Stimulated activated CD4-positive, alpha-beta T cell treated with anti-CD3 and anti-CD28 coated beads, Interleukin-4, amount 100 ng/mL, for 24 hours (primary cell): ENCODE data around the gene ATP4B.
"Not testable (repeated sequence)": the region's sequence is repeated elsewhere in the genome, so short reads cannot be mapped to it uniquely, and the experiment has no call there.

Experiments used
- DNase-seq: peaks from one replicate; pipeline ENCODE4 v3.0.0-alpha.2; 2020

The ATP4B gene

DNA sequence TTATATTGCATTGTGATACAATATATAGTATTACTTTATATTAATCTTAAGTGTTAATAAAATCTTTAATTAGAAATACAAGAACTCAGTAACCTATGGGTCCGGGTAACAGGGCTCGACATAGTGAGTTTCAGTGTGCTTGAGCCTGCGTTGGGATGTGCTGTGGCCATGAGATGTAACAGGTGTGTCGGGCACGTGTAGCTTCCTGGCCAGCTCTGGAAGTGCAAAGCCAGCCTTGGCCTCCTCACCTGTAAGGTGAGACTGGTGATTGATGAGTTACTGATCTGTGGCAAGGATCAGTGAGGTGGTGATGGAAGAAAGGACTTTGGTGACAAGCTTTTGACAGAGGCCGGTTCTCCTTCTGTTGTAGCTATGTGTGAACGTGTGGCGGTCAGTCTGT, 19.2 kb downstream of the ATP4B start:
- no peak for DNase-seq

DNA sequence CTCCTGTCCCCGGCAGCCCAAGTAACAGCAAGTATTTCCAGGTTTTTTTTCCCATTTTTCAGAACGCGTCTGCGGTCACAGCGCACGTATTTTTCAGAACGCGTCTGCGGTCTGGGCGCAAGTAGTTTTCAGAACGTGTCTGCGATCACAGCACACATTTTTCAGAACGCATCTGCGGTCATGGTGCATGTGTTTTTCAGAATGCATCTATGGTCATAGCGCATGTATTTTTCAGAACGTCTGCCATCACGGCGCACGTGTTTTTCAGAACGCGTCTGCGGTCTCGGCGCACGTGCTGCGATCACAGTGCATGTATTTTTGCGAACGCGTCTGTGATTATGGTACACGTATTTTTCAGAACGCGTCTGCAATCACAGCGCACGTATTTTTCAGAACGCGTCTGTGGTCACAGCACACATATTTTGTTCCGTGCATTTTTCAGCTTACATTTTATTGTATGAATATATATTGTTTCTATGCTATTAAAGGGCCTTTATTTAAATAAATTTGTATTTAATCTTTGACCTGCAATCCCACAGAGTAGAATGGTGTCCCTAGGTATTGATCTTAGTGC, 19.7 kb downstream of the ATP4B start:
- no peak for DNase-seq

DNA sequence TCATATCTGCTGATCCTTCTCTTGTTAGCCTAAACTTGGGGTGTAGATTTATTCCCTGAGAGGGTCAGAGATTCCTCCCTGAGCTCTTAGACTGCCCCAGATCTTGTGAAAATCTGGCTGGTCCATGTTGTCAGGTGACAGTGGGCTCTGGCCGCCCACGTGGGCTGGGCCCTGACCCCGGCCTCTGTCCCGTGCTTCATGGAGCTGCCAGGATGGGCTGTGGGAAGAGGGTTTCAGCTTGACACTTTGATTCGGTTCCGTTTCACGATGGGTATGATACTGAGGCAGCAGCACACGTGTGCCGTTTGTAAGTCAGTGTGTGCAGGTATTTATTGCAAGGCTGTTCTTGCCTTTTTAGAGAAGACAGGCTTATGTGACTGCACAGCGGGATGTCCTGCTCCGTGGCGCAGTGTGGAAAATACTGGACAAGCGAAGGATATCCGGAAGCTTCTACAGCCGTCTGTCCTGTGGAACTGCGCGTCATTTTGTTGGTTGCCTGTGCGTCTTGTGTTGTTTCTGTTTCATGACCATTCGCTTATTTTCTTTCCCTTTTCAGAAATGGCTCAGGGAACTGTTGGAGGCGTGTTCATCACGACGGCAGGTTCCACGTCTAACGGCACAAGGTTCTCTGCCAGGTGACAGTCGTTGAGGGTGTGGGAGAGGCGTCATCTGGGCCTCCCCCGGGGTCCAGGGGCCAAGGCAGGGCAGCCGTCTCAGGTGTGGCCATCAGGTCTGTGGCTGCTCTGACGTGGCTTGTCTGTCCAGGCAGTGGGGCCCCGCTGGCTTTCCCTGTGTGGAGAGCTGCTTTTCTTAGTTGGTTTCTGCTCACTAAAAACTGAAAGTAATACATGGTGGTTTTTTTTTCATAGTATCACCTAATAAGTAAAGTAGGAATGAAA, 20.5 kb downstream of the ATP4B start:
- no peak for DNase-seq

DNA sequence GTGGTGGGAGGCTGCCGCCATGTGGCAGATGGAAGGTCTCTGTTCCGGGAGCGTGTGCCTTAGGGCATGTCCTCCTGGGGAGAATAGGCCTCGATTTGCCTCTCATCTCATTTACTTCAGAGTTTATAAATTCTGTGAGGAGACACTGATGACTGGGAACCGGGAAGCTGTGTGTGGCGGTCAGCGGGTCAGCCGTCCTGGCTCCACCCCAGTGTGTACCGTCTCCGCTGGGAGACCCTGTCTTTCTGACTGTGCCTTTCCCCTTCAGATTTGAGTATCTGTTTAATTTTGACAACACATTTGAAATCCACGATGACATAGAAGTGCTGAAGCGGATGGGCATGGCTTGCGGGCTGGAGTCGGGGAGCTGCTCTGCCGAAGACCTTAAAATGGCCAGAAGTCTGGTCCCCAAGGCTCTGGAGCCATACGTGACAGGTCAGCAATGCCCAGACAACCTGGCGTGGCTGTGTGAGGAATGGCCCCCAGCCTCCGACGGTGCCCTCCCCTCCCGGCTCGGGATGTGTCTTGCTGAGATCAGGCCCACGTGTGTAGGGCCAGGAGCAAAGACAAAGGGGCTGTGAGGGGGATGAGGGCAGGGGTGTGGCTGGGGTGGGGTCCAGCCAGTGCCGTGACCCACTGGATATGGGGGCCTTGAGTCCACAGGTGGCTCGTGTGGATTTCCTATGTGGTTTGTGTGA, 21.6 kb downstream of the ATP4B start:
- DNase-seq = no peak

DNA sequence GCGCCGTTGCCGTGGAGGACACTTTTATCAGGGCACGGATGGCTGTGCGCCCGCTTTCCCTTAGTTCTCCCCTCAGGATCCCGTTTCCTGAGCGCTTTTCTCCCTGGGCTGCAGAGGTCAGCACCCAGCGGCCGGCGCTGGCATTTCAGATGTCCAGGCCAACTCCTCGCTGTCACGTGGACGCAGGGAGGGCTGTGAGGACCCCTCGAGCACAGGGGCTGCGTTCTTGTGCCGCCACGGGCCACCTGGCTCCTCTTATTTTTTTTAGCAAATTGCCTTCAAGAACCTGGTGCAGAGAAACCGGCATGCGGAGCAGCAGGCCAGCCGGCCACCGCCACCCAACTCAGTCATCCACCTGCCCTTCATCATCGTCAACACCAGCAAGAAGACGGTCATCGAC, 22.3 kb downstream of the ATP4B start:
- no peak for DNase-seq

DNA sequence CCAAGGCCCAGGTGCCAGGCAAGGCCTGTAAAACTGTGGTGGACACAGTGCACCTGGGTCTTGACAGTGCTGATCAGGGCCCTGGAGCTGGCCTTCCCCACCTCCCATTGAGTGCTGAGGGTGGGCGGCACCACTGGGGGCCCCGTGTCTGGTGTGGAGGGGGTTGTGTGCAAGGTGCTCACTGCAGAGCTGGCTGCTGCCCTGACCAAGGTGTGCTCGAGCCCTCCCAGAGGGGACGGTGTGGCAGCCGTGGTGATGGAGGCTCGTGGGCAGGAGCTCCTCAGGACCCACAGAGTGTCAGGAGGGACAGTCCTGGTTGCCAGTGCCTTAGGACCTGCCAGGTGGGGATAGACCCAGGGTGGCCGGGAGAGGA, 23.0 kb downstream of the ATP4B start:
- DNase-seq = no peak

DNA sequence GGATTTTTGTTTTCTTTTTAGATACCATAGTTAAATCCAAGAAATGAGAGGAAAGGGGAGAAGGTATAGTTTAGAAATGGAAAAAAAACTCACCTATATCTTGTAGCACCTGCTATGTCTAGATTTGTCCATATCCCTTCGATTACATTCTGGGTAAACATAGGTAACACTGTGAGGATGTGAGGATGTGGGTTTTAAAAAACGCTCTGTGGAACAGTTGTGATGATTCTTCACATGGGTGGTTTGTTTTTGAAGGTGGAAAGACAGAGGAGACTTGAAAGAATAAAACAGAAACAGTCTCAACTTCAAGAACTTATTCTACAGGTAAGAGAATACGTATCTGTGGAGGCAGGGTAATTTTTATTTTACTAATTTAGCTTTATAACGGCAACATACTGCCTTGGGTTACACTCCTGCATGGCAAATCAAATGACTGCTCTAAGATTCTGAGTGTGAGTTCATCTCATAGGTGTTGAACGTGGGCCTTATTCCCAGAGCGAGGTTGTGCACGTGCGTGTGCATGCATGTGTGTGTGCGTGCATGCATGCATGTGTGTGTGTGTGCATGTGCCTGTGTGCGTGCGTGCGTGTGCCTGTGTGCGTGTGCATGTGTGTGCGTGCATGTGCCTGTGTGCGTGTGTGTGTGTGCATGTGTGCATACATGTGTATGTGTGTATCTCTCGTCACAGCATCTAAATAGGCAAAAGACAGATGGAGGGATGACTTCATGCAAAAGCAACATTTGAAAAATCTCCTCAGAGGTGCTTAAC, 23.5 kb downstream of the ATP4B start:
- DNase-seq = no peak

DNA sequence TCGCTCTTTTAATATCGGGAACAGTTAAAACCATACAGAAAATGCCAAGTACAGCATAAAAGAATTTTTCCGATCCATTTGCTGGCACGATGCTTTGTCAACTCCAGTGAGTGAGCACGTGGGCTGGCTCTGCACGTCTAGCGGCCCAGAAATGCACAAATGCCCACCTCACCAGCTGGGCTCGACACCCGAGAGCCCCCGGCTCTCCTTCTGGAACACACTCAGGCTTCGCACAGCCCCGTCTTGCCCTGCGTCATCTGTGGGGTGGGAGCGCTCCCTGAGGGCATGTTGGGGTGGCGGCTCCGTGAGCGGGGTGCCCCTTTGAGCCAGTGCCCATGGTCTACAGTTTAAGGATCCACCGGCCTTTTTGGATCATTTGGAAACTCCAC, 24.5 kb downstream of the ATP4B start:
- no peak for DNase-seq

DNA sequence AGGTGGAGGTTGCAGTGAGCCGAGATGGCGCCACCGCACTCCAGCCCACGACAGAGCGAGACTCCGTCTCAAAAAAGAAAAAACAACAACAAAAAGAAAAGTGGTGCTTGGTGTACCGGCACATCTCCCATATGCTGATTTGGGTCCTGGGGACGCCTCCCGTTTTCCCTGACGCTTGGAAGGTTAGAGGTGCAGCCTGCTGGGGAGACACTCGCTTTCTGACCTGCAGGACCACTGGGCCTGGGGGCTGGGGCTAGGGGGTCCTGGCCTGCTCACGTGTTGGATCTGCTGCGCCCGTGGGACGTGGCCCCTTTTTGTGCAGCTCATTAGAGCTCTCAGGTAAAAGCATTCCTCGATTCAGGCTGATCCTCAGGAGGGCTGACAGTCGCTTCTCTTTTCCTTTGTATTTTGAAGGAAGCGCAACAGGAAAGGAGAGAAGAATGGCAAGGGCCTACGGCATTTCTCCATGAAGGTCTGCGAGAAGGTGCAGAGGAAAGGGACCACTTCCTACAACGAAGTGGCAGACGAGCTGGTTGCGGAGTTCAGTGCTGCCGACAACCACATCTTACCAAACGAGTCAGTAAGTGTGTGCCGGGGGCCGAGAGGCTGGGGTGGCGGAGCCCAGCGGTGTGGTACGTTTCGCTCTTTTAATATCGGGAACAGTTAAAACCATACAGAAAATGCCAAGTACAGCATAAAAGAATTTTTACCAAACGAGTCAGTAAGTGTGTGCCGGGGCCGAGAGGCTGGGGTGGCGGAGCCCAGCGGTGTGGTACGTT, 25.1 kb downstream of the ATP4B start:
- DNase-seq = no peak

DNA sequence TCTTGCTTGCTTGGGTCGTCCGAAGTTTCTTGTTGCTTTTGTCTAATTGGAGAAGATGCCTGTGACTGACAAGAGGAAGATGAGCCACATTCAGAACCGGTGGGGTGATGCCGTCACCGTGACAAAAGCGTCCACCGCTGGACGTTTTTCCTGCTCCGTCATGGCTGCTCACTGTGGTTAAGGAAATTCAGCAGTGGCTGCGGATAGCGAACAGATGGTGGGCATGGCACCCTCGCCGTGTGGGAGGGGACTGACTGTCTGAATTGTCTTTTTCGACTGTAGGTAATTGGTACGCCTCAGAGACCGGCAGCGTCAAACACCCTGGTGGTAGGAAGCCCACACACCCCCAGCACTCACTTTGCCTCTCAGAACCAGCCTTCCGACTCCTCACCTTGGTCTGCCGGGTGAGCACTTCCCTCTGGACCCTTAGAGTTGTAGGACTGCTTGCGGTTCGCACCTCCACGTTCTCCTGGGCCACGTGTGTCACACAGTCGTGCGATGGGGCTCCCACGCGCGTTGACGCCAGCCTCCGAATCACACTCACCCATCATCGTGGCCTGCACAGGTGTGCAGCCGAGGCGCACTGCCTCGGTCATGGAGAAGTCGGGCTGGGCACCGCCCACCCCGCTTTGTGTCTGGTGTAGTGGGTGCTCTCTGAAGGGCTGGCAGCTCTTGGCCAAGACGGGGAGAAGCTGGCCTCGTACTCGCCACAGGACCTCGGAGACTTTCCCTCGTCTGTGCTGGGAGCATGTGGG, 26.5 kb downstream of the ATP4B start:
- no peak for DNase-seq

DNA sequence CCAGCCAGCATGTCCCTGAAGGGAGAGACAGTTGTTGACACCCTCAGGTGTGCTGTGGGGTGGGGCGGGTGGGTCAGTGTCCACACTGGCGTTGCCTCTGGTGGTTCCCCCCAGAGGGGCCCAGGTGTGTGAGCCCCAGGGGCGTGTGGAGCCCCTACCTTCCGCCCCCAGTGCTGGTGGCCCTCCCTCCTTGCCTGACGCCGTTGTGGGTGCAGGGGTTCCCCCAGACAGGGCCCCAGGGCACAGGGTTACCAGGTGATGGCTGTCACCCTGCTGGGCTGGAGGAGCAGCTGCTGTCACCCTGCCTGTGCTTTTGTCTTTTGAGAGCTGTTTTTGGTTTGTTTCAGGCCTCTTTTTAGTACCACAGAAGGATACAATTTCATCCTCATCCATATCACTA, 27.2 kb downstream of the ATP4B start:
- no peak for DNase-seq

DNA sequence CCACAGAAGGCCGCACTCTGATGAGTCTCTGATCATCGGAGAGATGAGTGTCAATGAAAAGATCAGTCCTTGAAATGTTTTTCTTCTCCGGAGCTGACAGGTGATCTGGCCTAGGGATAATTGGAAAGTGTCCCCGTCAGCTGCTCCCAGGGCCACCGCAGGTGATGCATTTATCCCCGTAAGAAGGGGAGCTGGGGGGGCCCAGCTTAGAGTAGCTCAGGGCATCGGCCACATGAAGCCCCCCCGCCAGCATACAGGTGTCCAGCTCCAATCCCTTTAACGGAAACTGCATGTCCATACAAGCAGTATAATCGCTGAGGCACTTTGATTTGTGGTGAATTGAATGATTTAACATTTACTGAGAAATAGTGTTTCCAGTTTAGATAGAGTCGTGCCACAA, 27.7 kb downstream of the ATP4B start:
- DNase-seq = no peak

DNA sequence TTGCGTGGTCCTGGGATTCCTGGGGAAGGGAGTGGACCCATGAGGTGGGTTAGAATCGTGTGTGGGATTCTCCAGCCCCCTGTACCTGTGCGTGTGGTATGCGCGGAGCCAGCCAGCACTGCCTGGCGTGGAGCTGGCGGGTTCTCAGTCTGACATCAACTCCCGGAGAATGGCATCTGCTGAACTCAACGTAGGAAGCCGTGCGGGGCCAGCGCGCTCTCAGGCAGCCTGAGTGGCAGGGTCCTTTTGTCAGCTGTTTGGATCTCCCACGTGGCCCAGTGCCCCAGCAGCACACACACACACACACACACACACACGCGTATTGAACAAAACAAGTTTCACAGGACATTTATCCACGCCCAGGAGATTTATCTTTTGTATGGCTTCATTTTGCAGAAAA, 28.1 kb downstream of the ATP4B start:
- DNase-seq = no peak

DNA sequence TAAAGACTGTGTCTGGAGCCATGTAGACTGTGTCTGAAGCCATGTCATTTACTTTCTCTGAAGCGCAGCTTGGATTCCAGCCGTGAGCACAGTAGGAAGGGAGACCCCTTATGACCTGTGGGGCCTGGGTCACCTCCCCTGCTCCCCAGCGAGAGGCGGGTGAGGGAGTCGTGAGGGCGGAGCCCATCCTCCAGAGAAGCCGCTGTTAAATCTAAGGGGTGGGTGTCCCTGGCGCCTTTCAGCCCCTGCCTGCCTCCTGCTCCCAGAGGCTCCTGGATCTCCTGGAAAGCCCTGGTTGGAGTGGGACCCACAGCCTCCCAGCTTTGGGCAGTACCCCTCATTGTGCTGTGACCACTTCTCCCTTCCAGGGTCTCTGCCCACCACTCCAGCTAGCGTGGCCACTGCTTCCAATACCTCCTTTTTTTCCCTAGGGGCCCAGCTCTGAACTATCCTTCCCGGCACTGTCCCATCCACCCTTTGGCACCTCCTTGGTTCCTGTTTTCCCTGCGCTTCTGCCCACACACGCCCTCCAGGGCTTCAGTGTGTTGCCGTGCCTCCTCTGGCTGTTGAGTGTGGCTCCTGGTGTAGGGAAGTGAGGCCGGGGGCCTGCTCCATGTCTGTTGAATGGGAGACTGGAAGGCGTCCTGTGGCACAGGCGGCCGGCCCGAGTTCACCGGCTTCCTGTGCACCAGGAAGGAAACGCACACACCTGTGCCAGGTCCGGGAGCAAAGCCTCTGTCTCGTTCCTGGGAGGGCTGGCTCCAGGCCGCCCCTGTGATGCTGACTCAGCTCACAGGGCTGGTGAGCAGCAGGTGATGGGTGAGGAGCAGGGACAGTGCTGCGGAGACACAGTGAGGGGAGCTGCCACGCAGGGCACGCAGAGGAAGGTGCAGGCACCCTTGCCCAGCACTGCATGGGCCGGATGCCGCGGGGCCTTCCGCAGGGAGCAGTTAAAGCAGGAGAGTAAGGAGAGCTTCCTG, 29.4 kb downstream of the ATP4B start:
- no peak for DNase-seq

DNA sequence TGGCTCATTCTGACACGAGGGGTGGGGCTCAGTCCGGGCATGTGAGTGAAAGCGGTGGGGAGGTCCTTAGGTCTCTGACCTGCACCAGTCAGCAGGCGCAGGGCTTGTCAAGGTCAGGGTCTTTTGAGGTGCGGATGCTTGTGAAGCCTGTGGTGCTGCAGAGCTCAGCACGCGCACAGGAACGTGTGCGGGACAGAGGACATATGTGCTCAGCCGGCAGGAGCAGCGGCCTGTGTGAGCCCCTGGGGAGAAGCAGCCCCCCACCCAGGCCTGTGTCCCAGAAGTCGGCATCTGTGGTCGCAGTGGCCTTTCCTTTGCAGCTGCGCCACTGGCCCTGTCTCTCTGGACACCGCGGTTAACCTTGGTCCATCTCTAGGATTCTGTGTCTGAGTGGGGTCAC, 30.9 kb downstream of the ATP4B start:
- DNase-seq = no peak

DNA sequence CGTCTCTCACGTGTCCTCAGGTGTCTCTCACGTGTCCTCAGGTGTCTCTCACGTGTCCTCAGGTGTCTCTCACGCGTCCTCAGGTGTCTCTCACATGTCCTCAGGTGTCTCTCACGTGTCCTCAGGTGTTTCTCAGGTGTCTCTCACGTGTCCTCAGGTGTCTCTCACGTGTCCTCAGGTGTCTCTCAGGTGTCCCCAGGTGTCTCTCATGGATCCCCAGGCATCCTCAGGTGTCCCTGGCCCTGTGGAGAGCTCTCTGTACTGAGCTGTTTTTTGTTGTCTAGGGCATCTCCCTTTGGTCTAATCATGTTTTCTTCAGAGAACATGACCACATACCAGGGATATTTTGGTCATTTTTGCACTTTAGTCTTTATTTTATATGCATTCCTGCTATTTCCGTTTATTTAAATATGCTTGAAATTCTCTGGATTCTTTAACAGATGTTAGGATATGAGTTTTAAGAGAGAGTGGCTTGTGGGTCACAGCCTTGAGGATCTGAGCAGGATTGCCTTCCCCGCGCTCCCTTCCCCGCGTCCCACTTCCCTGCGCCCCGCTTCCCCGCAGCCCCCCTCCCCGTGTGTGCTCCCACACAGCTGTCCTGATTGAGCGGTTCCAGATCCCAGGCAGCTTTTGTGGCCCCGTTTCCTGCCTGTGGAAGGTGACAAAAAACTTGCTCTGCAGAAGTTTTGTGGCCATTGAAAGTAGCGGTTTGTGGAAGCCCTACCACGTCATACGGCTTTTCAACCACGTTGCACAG, 31.9 kb downstream of the ATP4B start:
- no peak for DNase-seq

DNA sequence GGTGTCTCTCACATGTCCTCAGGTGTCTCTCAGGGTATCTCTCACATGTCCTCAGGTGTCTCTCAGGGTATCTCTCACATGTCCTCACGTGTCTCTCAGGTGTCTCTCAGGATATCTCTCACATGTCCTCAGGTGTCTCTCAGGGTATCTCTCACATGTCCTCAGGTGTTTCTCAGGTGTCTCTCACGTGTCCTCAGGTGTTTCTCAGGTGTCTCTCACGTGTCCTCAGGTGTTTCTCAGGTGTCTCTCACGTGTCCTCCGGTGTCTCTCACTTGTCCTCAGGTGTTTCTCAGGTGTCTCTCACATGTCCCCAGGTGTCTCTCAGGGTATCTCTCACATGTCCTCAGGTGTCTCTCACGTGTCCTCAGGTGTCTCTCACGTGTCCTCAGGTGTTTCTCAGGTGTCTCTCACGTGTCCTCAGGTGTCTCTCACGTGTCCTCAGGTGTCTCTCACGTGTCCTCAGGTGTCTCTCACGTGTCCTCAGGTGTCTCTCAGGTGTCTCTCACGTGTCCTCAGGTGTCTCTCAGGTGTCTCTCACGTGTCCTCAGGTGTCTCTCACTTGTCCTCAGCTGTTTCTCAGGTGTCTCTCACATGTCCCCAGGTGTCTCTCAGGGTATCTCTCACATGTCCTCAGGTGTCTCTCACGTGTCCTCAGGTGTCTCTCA, 33.2 kb downstream of the ATP4B start:
- not testable (repeated sequence) for DNase-seq

DNA sequence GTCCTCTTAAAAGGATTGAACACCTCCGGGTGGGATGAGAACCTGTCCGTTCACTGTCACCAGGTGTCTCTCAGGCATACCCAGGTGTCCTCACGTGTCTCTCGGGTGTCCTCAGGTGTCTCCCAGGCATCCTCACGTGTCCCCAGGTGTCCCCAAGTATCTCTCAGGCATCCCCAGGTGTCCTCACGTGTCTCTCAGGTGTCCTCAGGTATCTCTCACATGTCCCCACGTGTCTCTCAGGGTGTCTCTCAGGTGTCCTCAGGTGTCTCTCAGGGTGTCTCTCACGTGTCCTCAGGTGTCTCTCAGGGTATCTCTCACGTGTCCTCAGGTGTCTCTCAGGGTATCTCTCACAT, 33.8 kb downstream of the ATP4B start:
- no peak for DNase-seq

DNA sequence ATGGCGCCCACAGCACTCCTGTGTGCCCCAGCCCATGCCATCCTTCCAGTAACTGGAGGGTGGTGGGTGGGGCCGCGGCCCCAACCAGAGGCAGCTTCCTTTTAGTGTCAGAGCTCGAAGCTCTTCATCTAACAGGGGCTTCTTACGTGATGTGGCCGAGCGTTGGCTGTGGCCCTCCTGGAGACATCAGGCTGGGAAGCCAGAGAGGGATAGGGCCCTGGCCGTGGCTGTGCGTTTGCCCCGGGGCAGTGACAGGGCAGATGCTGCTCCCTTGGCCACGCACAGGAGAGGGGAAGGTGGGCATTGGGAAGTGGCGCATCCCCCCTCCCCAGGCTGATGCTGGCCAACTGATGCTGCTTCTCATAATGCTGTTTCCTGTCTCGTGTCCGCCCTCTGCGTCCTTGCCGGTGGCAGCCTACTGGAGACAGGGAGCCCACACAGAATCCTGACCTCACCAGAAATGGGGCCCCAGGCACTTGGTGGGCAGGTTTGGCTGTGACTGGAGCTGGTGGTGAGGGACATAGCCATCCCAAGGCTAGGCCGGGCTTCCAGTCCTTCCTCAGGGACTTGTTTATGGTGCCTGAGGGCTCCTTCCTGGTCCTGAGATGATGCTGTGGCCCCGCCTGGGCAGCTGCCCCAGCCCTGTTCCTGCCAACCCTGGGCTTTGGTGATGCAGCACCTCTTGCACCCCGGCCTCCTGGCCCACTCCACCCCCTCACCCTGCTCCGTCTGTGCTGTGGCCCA, 34.3 kb downstream of the ATP4B start:
- DNase-seq = no peak
